ENCODE results near the gene SLC29A2. TPM values are rescaled to one million over a fixed set of nuclear protein-coding genes. Genes with fewer than 3 reads are reported as not detected.
A peak's percentile ranks its signal among the peaks of the same experiment; 100 is the strongest.

Gene SLC29A2
- total and polyA plus RNA-seq, 2 of the 8 experiments (the other 6 are each of a cell fraction or from before 2014, with no cell fraction given), result 29.3 to 31.6 TPM

DNA sequence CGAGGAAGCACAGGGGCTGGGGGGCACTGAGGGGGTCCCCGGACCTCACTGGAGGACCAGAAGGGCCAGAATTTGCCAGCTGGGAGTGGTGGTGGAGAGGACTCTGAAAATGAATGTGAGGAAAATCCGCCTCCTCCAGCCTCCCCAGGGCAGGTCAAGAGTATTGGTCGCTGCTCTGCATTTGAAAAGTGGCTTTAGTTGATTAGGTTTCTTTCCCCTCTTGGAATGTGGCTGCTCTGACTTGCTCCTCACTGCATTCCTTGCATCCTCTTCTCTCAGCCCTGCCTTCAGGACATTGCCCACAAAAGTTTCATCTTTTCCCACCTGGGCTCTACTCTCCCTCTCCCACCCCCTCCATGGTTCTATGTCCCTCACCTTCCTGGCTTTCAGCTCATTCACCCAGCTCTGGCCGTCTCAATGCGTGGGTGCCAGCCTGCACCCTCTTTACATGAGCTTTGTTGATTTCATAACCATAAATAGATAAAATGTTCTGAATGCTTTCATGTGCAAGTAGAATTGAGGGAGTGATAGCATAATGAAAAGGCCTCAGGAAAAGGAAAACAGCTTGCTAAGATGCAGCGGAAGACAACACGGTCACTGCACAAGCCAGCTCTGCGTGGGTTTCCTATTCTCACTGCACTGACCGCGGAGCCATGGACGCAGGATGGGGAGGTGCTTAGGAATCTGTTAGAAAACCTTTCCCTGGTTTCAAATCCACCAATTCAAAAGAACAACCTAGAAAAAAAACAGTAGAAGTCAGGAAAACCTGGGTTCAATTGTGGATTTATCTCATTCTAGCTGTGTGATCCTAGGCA is 42.8 kb upstream of the SLC29A2 start (continued):
- TF ChIP-seq, protein P1, sequence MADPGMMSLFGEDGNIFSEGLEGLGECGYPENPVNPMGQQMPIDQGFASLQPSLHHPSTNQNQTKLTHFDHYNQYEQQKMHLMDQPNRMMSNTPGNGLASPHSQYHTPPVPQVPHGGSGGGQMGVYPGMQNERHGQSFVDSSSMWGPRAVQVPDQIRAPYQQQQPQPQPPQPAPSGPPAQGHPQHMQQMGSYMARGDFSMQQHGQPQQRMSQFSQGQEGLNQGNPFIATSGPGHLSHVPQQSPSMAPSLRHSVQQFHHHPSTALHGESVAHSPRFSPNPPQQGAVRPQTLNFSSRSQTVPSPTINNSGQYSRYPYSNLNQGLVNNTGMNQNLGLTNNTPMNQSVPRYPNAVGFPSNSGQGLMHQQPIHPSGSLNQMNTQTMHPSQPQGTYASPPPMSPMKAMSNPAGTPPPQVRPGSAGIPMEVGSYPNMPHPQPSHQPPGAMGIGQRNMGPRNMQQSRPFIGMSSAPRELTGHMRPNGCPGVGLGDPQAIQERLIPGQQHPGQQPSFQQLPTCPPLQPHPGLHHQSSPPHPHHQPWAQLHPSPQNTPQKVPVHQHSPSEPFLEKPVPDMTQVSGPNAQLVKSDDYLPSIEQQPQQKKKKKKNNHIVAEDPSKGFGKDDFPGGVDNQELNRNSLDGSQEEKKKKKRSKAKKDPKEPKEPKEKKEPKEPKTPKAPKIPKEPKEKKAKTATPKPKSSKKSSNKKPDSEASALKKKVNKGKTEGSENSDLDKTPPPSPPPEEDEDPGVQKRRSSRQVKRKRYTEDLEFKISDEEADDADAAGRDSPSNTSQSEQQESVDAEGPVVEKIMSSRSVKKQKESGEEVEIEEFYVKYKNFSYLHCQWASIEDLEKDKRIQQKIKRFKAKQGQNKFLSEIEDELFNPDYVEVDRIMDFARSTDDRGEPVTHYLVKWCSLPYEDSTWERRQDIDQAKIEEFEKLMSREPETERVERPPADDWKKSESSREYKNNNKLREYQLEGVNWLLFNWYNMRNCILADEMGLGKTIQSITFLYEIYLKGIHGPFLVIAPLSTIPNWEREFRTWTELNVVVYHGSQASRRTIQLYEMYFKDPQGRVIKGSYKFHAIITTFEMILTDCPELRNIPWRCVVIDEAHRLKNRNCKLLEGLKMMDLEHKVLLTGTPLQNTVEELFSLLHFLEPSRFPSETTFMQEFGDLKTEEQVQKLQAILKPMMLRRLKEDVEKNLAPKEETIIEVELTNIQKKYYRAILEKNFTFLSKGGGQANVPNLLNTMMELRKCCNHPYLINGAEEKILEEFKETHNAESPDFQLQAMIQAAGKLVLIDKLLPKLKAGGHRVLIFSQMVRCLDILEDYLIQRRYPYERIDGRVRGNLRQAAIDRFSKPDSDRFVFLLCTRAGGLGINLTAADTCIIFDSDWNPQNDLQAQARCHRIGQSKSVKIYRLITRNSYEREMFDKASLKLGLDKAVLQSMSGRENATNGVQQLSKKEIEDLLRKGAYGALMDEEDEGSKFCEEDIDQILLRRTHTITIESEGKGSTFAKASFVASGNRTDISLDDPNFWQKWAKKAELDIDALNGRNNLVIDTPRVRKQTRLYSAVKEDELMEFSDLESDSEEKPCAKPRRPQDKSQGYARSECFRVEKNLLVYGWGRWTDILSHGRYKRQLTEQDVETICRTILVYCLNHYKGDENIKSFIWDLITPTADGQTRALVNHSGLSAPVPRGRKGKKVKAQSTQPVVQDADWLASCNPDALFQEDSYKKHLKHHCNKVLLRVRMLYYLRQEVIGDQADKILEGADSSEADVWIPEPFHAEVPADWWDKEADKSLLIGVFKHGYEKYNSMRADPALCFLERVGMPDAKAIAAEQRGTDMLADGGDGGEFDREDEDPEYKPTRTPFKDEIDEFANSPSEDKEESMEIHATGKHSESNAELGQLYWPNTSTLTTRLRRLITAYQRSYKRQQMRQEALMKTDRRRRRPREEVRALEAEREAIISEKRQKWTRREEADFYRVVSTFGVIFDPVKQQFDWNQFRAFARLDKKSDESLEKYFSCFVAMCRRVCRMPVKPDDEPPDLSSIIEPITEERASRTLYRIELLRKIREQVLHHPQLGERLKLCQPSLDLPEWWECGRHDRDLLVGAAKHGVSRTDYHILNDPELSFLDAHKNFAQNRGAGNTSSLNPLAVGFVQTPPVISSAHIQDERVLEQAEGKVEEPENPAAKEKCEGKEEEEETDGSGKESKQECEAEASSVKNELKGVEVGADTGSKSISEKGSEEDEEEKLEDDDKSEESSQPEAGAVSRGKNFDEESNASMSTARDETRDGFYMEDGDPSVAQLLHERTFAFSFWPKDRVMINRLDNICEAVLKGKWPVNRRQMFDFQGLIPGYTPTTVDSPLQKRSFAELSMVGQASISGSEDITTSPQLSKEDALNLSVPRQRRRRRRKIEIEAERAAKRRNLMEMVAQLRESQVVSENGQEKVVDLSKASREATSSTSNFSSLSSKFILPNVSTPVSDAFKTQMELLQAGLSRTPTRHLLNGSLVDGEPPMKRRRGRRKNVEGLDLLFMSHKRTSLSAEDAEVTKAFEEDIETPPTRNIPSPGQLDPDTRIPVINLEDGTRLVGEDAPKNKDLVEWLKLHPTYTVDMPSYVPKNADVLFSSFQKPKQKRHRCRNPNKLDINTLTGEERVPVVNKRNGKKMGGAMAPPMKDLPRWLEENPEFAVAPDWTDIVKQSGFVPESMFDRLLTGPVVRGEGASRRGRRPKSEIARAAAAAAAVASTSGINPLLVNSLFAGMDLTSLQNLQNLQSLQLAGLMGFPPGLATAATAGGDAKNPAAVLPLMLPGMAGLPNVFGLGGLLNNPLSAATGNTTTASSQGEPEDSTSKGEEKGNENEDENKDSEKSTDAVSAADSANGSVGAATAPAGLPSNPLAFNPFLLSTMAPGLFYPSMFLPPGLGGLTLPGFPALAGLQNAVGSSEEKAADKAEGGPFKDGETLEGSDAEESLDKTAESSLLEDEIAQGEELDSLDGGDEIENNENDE (IDR thresholded peaks at IDR 0.05; ENCODE audit: insufficient replicate concordance, low read length), result no peak
- TF ChIP-seq NANOG (IDR thresholded peaks at IDR 0.05; ENCODE audit: insufficient read depth, low read depth, low read length, poor library complexity, severe bottlenecking) (no peak), SP2 (IDR thresholded peaks at IDR 0.05; ENCODE audit: low read length) (no peak), TCF12 (IDR thresholded peaks at IDR 0.05; ENCODE audit: low read depth, low read length) (no peak), MAFK (IDR thresholded peaks at IDR 0.05; ENCODE audit: low read depth, low read length) (no peak), TAF7 (optimal IDR thresholded peaks at IDR 0.05; ENCODE audit: borderline replicate concordance, low read depth, low read length) (peak; percentile 12), SP1 (IDR thresholded peaks at IDR 0.05; ENCODE audit: low read depth, low read length) (peak; percentile 77), KDM1A (IDR thresholded peaks at IDR 0.05; ENCODE audit: borderline replicate concordance, low read length) (no peak), SP4 (IDR thresholded peaks at IDR 0.05; ENCODE audit: low read length) (no peak)
